Osteocyte (in vitro differentiated cells): Measurements from ENCODE around the gene ARF1. TPM values are rescaled to one million over a fixed set of nuclear protein-coding genes. Genes with fewer than 3 reads are reported as not detected.

Experiments used
- DNase-seq: peaks from one replicate; pipeline ENCODE4 v3.0.0; 2021; ENCODE audit warnings: mixed read lengths; ENCODE audit not compliant: unreplicated experiment; ENCODE audit errors: extremely low spot score
- H3K27ac Mint-ChIP-seq: one replicate; pipeline ENCODE4 v1.8.0; 2021; ENCODE audit warnings: mild to moderate bottlenecking, mixed read lengths; ENCODE audit not compliant: unreplicated experiment
- H3K27me3 Mint-ChIP-seq: one replicate; pipeline ENCODE4 v1.8.0; 2021; ENCODE audit warnings: mixed read lengths; ENCODE audit not compliant: unreplicated experiment
- H3K36me3 Mint-ChIP-seq: one replicate; pipeline ENCODE4 v1.8.0; 2021; ENCODE audit warnings: mixed read lengths; ENCODE audit not compliant: unreplicated experiment
- H3K4me1 Mint-ChIP-seq: one replicate; pipeline ENCODE4 v1.8.0; 2021; ENCODE audit warnings: mixed read lengths; ENCODE audit not compliant: unreplicated experiment
- H3K4me3 Mint-ChIP-seq: one replicate; pipeline ENCODE4 v1.8.0; 2021; ENCODE audit warnings: mild to moderate bottlenecking, moderate library complexity, mixed read lengths; ENCODE audit not compliant: unreplicated experiment
- H3K9me3 Mint-ChIP-seq: one replicate; pipeline ENCODE4 v1.8.0; 2021; ENCODE audit warnings: mixed read lengths; ENCODE audit not compliant: unreplicated experiment
- CTCF ChIP-seq: fragments of 200-600 bp; sonication (generic); IDR thresholded peaks from 2 replicates; pipeline ENCODE4 v1.5.0; 2021; ENCODE audit warnings: antibody characterized with exemption, mild to moderate bottlenecking, moderate library complexity
- total RNA-seq: library from RNA; stranded (reverse); gene quantifications from 2 replicates; pipeline ENCODE4 v1.2.1, GENCODE V29; 2021

ARF1 gene
- total RNA-seq, 1 donor from 2014 or later = 305 TPM

GRCh38 chr1:228062812-228063211, 19.7 kb upstream of the ARF1 start:
- TF ChIP-seq CTCF = no peak
- H3K4me3 Mint-ChIP-seq = no peak overlapping the region
- no peak for DNase-seq
- H3K27me3 Mint-ChIP-seq = peaks cover 39% of the 10 kb centered on the region
- H3K4me1 Mint-ChIP-seq = peaks cover 3% of the 10 kb centered on the region
- no peak overlapping the region for H3K27ac Mint-ChIP-seq
- H3K36me3 Mint-ChIP-seq = no peaks in the 10 kb centered on the region
- no peaks in the 10 kb centered on the region for H3K9me3 Mint-ChIP-seq

GRCh38 chr1:228063251-228064191, 19.0 kb upstream of the ARF1 start:
- no peak overlapping the region for H3K4me3 Mint-ChIP-seq
- DNase-seq = no peak
- H3K4me1 Mint-ChIP-seq = peaks cover 3% of the 10 kb centered on the region
- H3K27me3 Mint-ChIP-seq = peaks cover 32% of the 10 kb centered on the region
- no peak overlapping the region for H3K27ac Mint-ChIP-seq
- no peaks in the 10 kb centered on the region for H3K36me3 Mint-ChIP-seq
- no peak for TF ChIP-seq CTCF
- H3K9me3 Mint-ChIP-seq = no peaks in the 10 kb centered on the region

GRCh38 chr1:228064296-228064695, 18.2 kb upstream of the ARF1 start:
- DNase-seq = no peak
- peaks cover 28% of the 10 kb centered on the region for H3K27me3 Mint-ChIP-seq
- H3K4me3 Mint-ChIP-seq = no peak overlapping the region
- no peaks in the 10 kb centered on the region for H3K9me3 Mint-ChIP-seq
- no peaks in the 10 kb centered on the region for H3K36me3 Mint-ChIP-seq
- no peak overlapping the region for H3K27ac Mint-ChIP-seq
- H3K4me1 Mint-ChIP-seq = peaks cover 3% of the 10 kb centered on the region
- TF ChIP-seq CTCF = no peak

GRCh38 chr1:228064741-228065542, 17.6 kb upstream of the ARF1 start:
- no peak overlapping the region for H3K4me3 Mint-ChIP-seq
- peaks cover 23% of the 10 kb centered on the region for H3K27me3 Mint-ChIP-seq
- H3K4me1 Mint-ChIP-seq = peaks cover 3% of the 10 kb centered on the region

More at GRCh38 chr1:228064741-228065542, 17.6 kb upstream of the ARF1 start:
- no peak for DNase-seq
- H3K9me3 Mint-ChIP-seq = no peaks in the 10 kb centered on the region
- no peak overlapping the region for H3K27ac Mint-ChIP-seq
- TF ChIP-seq CTCF = no peak
- no peaks in the 10 kb centered on the region for H3K36me3 Mint-ChIP-seq
